Lower leg skin (tissue), 3 donors: ENCODE measurements around the gene C9orf153.

Experiments
- CTCF ChIP-seq, 3 donors: fragments of 450-650 bp; IDR thresholded peaks; one replicate each; pipeline ENCODE4 v1.5.1; 2016; ENCODE audit warnings: antibody characterized with exemption in 3 of 3, mild to moderate bottlenecking in 3 of 3, moderate library complexity in 2 of 3
- POLR2A ChIP-seq, 2 donors: fragments of 450-650 bp; IDR thresholded peaks; one replicate each; pipeline ENCODE4 v1.6.1; 2016 to 2017; ENCODE audit warnings: antibody characterized with exemption in 2 of 2, mild to moderate bottlenecking in 1 of 2, moderate library complexity in 1 of 2

GRCh38 chr9:86184138-86184524, 75.3 kb downstream of the C9orf153 start:
- TF ChIP-seq POLR2A (IDR thresholded peaks at IDR 0.05) (no peak), CTCF (IDR thresholded peaks at IDR 0.05) (no peak)
